Astrocyte (in vitro differentiated cells and primary cell): ENCODE measurements around the gene SPATA45. TPM values are rescaled to one million over a fixed set of nuclear protein-coding genes. Genes with fewer than 3 reads are reported as not detected.

Experiments used
- DNase-seq: peaks from one replicate; pipeline ENCODE4 v3.0.0-alpha.2; 2010; ENCODE audit warnings: low read depth
- FAIRE-seq: peaks from 2 replicates; lab custom pipeline; 2011; peaks lifted over from hg19 to GRCh38; lab: Jason Lieb, UNC
- H2AFZ ChIP-seq: 2 replicates; pipeline ENCODE4 v1.6.0; 2012; ENCODE audit warnings: low read depth, low read length, inconsistent platforms
- H3K27ac ChIP-seq: 2 replicates; pipeline ENCODE4 v1.5.1; 2011; ENCODE audit warnings: low read depth, low read length, inconsistent platforms
- H3K27me3 ChIP-seq: 2 replicates; pipeline ENCODE4 v1.6.0; 2011; ENCODE audit warnings: low read length, inconsistent platforms; ENCODE audit not compliant: insufficient read depth
- H3K36me3 ChIP-seq: 2 replicates; pipeline ENCODE4 v1.5.1; 2011; ENCODE audit warnings: low read length, inconsistent platforms; ENCODE audit not compliant: insufficient read depth
- H3K4me1 ChIP-seq: 2 replicates; pipeline ENCODE4 v1.5.1; 2011; ENCODE audit warnings: low read length, inconsistent platforms; ENCODE audit not compliant: insufficient read depth
- H3K4me2 ChIP-seq: 2 replicates; pipeline ENCODE4 v1.6.0; 2012; ENCODE audit warnings: low read length, inconsistent platforms
- H3K4me3 ChIP-seq: 2 replicates; pipeline ENCODE4 v1.5.1; 2011; ENCODE audit warnings: low read depth, mild to moderate bottlenecking, low read length, inconsistent platforms; ENCODE audit not compliant: insufficient read depth
- H3K79me2 ChIP-seq: 2 replicates; pipeline ENCODE4 v1.6.0; 2012; ENCODE audit warnings: mild to moderate bottlenecking, low read length, inconsistent platforms; ENCODE audit not compliant: insufficient read depth
- H3K9ac ChIP-seq: 2 replicates; pipeline ENCODE4 v1.6.0; 2012; ENCODE audit warnings: mild to moderate bottlenecking, low read length, inconsistent platforms
- H3K9me3 ChIP-seq: 2 replicates; pipeline ENCODE4 v1.5.1; 2012; ENCODE audit warnings: low read depth, mild to moderate bottlenecking, low read length, inconsistent platforms; ENCODE audit not compliant: insufficient read depth
- H4K20me1 ChIP-seq: 2 replicates; pipeline ENCODE4 v1.6.0; 2012; ENCODE audit warnings: low read length, inconsistent platforms; ENCODE audit not compliant: insufficient read depth
- H3K27ac Mint-ChIP-seq: one replicate; pipeline ENCODE4 v1.8.0; 2021; ENCODE audit warnings: mild to moderate bottlenecking, mixed read lengths; ENCODE audit not compliant: unreplicated experiment
- H3K27me3 Mint-ChIP-seq: one replicate; pipeline ENCODE4 v1.8.0; 2021; ENCODE audit warnings: low read depth, mixed read lengths; ENCODE audit not compliant: unreplicated experiment
- H3K36me3 Mint-ChIP-seq: one replicate; pipeline ENCODE4 v1.8.0; 2021; ENCODE audit warnings: low read depth, mixed read lengths; ENCODE audit not compliant: unreplicated experiment
- H3K4me1 Mint-ChIP-seq: one replicate; pipeline ENCODE4 v1.8.0; 2021; ENCODE audit warnings: low read depth, mixed read lengths; ENCODE audit not compliant: unreplicated experiment
- H3K4me3 Mint-ChIP-seq: one replicate; pipeline ENCODE4 v1.8.0; 2021; ENCODE audit warnings: mild to moderate bottlenecking, moderate library complexity, mixed read lengths; ENCODE audit not compliant: unreplicated experiment
- H3K9me3 Mint-ChIP-seq: one replicate; pipeline ENCODE4 v1.8.0; 2021; ENCODE audit warnings: mild to moderate bottlenecking, mixed read lengths; ENCODE audit not compliant: unreplicated experiment
- EZH2 ChIP-seq: IDR thresholded peaks from 2 replicates; pipeline ENCODE4 v1.6.1; 2012; ENCODE audit warnings: mild to moderate bottlenecking, low read length, inconsistent platforms; ENCODE audit not compliant: insufficient read depth
- total RNA-seq: library from RNA; stranded (reverse); gene quantifications from 2 replicates; pipeline ENCODE4 v1.2.1, GENCODE V29; 2021
- TF ChIP-seq, protein P1 (sequence below): IDR thresholded peaks from 2 replicates; pipeline ENCODE4 v1.5.1; 2011; ENCODE audit warnings: low read depth, mild to moderate bottlenecking, inconsistent platforms, low read length, moderate library complexity; ENCODE audit not compliant: insufficient read depth

The SPATA45 gene
- total RNA-seq, 1 donor from 2014 or later = not detected

DNA sequence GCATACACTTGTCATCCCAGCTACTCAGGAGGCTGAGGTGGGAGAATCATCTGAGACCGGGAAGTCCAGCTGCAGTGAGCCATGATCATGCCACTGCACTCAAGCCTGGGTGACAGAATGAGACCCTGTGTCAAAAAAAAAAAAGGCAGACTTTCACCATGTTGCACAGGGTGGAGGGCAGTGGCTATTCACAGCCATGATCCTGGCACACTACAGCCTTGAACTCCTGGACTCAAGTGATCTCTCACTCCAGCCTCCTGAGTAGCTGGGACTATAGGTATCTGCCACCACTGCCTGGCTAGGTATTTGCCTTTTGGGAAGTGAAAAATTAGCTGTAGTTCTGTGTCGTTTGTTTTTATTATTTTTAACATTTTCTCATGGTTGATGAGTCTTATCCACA is 19.1 kb downstream of the SPATA45 start:
- H3K79me2 ChIP-seq = no peaks in the 10 kb centered on the region
- Mint-ChIP-seq H3K4me1 (no peaks in the 10 kb centered on the region), H3K27me3 (no peaks in the 10 kb centered on the region), H3K9me3 (peaks cover 19% of the 10 kb centered on the region), H3K4me3 (no peak overlapping the region), H3K27ac (no peak overlapping the region), H3K36me3 (peaks cover 3% of the 10 kb centered on the region)
- TF ChIP-seq, protein P1, sequence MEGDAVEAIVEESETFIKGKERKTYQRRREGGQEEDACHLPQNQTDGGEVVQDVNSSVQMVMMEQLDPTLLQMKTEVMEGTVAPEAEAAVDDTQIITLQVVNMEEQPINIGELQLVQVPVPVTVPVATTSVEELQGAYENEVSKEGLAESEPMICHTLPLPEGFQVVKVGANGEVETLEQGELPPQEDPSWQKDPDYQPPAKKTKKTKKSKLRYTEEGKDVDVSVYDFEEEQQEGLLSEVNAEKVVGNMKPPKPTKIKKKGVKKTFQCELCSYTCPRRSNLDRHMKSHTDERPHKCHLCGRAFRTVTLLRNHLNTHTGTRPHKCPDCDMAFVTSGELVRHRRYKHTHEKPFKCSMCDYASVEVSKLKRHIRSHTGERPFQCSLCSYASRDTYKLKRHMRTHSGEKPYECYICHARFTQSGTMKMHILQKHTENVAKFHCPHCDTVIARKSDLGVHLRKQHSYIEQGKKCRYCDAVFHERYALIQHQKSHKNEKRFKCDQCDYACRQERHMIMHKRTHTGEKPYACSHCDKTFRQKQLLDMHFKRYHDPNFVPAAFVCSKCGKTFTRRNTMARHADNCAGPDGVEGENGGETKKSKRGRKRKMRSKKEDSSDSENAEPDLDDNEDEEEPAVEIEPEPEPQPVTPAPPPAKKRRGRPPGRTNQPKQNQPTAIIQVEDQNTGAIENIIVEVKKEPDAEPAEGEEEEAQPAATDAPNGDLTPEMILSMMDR = no peak
- no peak for TF ChIP-seq EZH2
- H3K36me3 ChIP-seq = no peaks in the 10 kb centered on the region
- H3K9me3 ChIP-seq = peaks cover 16% of the 10 kb centered on the region
- no peaks in the 10 kb centered on the region for H3K4me1 ChIP-seq
- H3K27me3 ChIP-seq = no peaks in the 10 kb centered on the region
- H3K9ac ChIP-seq = no peak overlapping the region
- FAIRE-seq = no peak
- H3K27ac ChIP-seq = no peak overlapping the region
- H2AFZ ChIP-seq = no peak overlapping the region
- no peak overlapping the region for H3K4me2 ChIP-seq
- H3K4me3 ChIP-seq = no peak overlapping the region
- H4K20me1 ChIP-seq = no peaks in the 10 kb centered on the region
- DNase-seq = no peak

DNA sequence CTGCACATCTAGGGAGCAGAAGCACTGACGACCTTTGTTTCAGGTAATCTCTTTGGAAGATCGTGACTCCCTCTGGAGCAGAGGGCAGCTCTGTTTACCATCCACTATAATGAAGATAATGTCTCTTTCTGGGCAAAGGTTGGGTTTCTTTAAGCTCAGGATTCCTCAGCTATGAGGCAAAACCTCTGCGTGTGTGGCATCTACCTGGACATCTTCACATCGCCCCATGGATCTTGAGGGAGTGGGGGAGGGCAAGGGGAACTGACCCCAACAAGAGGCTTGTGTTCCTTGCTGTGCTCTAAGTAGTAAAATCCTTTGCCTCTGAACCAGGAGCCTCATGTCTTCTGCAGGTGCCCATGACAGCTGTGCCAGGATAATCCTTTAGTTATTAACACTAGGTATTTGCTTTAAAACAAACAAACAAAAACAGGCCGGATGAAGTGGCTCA is 19.6 kb downstream of the SPATA45 start:
- Histone ChIP-seq H3K27ac (no peak overlapping the region), H3K36me3 (no peaks in the 10 kb centered on the region), H3K9me3 (peaks cover 16% of the 10 kb centered on the region), H3K4me1 (no peaks in the 10 kb centered on the region), H3K79me2 (no peaks in the 10 kb centered on the region), H3K4me3 (no peak overlapping the region), H3K4me2 (no peak overlapping the region), H3K9ac (no peak overlapping the region), H2AFZ (no peak overlapping the region), H4K20me1 (no peaks in the 10 kb centered on the region), H3K27me3 (no peaks in the 10 kb centered on the region)
- FAIRE-seq = no peak
- H3K27me3 Mint-ChIP-seq = no peaks in the 10 kb centered on the region
- TF ChIP-seq EZH2 = no peak
- TF ChIP-seq, protein P1 = no peak
- no peak overlapping the region for H3K27ac Mint-ChIP-seq
- H3K4me3 Mint-ChIP-seq = no peak overlapping the region
- H3K9me3 Mint-ChIP-seq = peaks cover 21% of the 10 kb centered on the region
- peaks cover 3% of the 10 kb centered on the region for H3K36me3 Mint-ChIP-seq
- DNase-seq = no peak
- no peaks in the 10 kb centered on the region for H3K4me1 Mint-ChIP-seq

DNA sequence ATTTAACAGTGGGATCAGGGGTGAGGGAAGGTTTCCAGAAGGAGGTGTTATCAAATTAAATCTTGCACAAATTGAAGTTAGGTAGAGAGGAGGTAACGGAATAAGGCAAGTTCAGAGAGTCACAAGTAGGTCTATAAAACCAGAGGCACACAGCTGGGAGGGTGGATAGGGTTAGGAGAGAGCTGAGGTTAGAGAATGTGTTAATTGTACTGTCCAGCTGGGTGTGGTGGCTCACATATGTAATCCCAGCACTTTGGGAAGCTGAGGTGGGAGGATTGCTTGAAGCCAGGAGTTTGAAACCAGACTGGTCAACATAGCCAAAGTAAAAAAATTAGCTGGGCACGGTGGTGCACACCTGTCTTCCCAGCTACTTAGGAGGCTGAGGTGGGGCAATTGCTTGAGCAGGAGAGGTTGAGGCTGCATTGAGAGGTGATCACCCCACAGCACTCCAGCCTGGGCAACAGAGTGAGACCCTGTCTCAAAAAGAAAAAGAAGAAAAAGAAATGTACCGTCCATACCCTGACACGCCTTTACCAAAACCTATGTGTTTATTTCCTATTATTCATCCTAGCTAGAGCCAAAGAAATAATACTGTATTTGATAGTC is 20.2 kb downstream of the SPATA45 start:
- Mint-ChIP-seq H3K36me3 (peaks cover 3% of the 10 kb centered on the region), H3K27ac (no peak overlapping the region), H3K27me3 (no peaks in the 10 kb centered on the region), H3K4me3 (no peak overlapping the region), H3K9me3 (peaks cover 21% of the 10 kb centered on the region), H3K4me1 (no peaks in the 10 kb centered on the region)
- no peaks in the 10 kb centered on the region for H3K27me3 ChIP-seq
- no peaks in the 10 kb centered on the region for H3K79me2 ChIP-seq
- TF ChIP-seq EZH2 = no peak
- TF ChIP-seq, protein P1 = no peak
- H3K4me3 ChIP-seq = no peak overlapping the region
- H3K4me2 ChIP-seq = no peak overlapping the region
- DNase-seq (no peak), FAIRE-seq (no peak)
- H3K9ac ChIP-seq = no peak overlapping the region
- H3K4me1 ChIP-seq = no peaks in the 10 kb centered on the region
- no peak overlapping the region for H2AFZ ChIP-seq
- no peaks in the 10 kb centered on the region for H4K20me1 ChIP-seq
- peaks cover 16% of the 10 kb centered on the region for H3K9me3 ChIP-seq
- no peaks in the 10 kb centered on the region for H3K36me3 ChIP-seq
- H3K27ac ChIP-seq = no peak overlapping the region
